Spleen (tissue), 11 donors: Measurements from ENCODE around the gene SLC1A3. TPM values are rescaled to one million over a fixed set of nuclear protein-coding genes. Genes with fewer than 3 reads are reported as not detected.

Experiments used
- DNase-seq: peaks from one replicate; pipeline ENCODE4 v3.0.0-alpha.2; 2020
- H3K27ac ChIP-seq, 8 donors: fragments of 200-600 bp; sonication (generic) in 7 of 8; 1 replicate in 4 of 8; 2 replicates in 4 of 8; pipeline versions ENCODE4 v1.5.0 to v1.8.0; 2016 to 2021; ENCODE audit warnings: inconsistent platforms in 4 of 8, mild to moderate bottlenecking in 4 of 8, moderate library complexity in 1 of 8
- H3K27me3 ChIP-seq, 7 donors: fragments of 200-600 bp; sonication (generic) in 6 of 7; replicated peaks in 1 of 7; 1 replicate in 4 of 7; 2 replicates in 3 of 7; pipeline versions ENCODE4 v1.5.0 to v1.8.0; 2016 to 2021; ENCODE audit warnings: inconsistent platforms in 3 of 7, mild to moderate bottlenecking in 1 of 7
- H3K36me3 ChIP-seq, 6 donors: fragments of 200-600 bp; sonication (generic) in 5 of 6; 1 replicate in 4 of 6; 2 replicates in 2 of 6; pipeline versions ENCODE4 v1.5.0 to v1.8.0; 2016 to 2021; ENCODE audit warnings: inconsistent platforms in 2 of 6
- H3K4me1 ChIP-seq, 6 donors: fragments of 200-600 bp; sonication (generic) in 5 of 6; 1 replicate in 3 of 6; 2 replicates in 3 of 6; pipeline versions ENCODE4 v1.5.0 to v1.8.0; 2016 to 2021; ENCODE audit warnings: inconsistent platforms in 3 of 6
- H3K4me3 ChIP-seq, 8 donors: fragments of 200-600 bp; sonication (generic) in 7 of 8; 1 replicate in 4 of 8; 2 replicates in 4 of 8; pipeline versions ENCODE4 v1.5.0 to v1.8.0; 2016 to 2021; ENCODE audit warnings: inconsistent platforms in 4 of 8, mild to moderate bottlenecking in 4 of 8, moderate library complexity in 2 of 8
- H3K9me3 ChIP-seq, 8 donors: fragments of 200-600 bp; sonication (generic) in 7 of 8; 1 replicate in 4 of 8; 2 replicates in 4 of 8; pipeline versions ENCODE4 v1.5.0 to v1.8.0; 2016 to 2021; ENCODE audit warnings: inconsistent platforms in 4 of 8
- POLR2A ChIP-seq, 3 donors: fragments of 450-650 bp; IDR thresholded peaks; one replicate each; pipeline ENCODE4 v1.5.1; 2017; ENCODE audit warnings: antibody characterized with exemption in 3 of 3, mild to moderate bottlenecking in 1 of 3
- POLR2AphosphoS5 ChIP-seq, 3 donors: sonication (generic); formaldehyde crosslinking; IDR thresholded peaks; one replicate each; pipeline ENCODE4 v1.5.1; 2017; ENCODE audit warnings: antibody characterized with exemption in 3 of 3
- WGBS, 5 donors: extraction: QIAGEN DNeasy Blood & Tissue Kit in 3 of 5; methylation state at CpG; one replicate each; pipeline versions ENCODE4 v1.1.5 to v1.1.7; 2013 to 2018; 5-methylcytosine and 5-hydroxymethylcytosine counted together
- intact Hi-C: fragments of 100-400 bp; cut with DNase I; formaldehyde crosslinking; loops from one replicate; pipeline ENCODE4 v1.15.0; 2023; ENCODE audit warnings: low total_unique reads
- polyA plus RNA-seq, 3 donors: library from polyadenylated mRNA; stranded (reverse); fragments of 200-250 nt; gene quantifications; one replicate each; pipeline ENCODE4 v1.2.1, GENCODE V29; 2013
- total RNA-seq, 7 donors: library from RNA; depleted of rRNA in 3 of 7; stranded (reverse); fragments of >200 nt in 3 of 7; fragmentation: NEBNext Ultra II Directional in 4 of 7; extraction: Animal tissue kit (Norgen Biotek cat#: 25700) in 4 of 7; gene quantifications; one replicate each; pipeline versions ENCODE4 v1.1.0 to v1.2.1, GENCODE V29; 2016 to 2021
- TF ChIP-seq, protein P1 (sequence below), 11 experiments: fragments of 200-600 bp in 7 of 11; fragments of 450-650 bp in 4 of 11; sonication (generic) in 4 of 11; IDR thresholded peaks in 8 of 11; conservative IDR thresholded peaks in 3 of 11; 1 replicate in 7 of 11; 2 replicates in 4 of 11; pipeline versions ENCODE4 v1.4.0 to v1.8.0; 2016 to 2021; ENCODE audit warnings: antibody characterized with exemption in 11 of 11, inconsistent platforms in 4 of 11, mild to moderate bottlenecking in 1 of 11
- donor health status: healthy with polysubstance abuse.
- donor health status: DM: no; HTN: no; CAD: no; lungs with moderate emphysema.
- donor health status: DM: no; HTN: no; CAD: no.
- donor health status: Bipolar disorder and iron deficiency.
- donor health status: healthy.
- donor health status: DM: no; HTN: no; CAD: no.
- donor health status: DM: yes; HTN: yes; CAD: no.

The SLC1A3 gene
- total and polyA plus RNA-seq, 10 donors = 1.5 to 54.7 (median 25.2) TPM

DNA sequence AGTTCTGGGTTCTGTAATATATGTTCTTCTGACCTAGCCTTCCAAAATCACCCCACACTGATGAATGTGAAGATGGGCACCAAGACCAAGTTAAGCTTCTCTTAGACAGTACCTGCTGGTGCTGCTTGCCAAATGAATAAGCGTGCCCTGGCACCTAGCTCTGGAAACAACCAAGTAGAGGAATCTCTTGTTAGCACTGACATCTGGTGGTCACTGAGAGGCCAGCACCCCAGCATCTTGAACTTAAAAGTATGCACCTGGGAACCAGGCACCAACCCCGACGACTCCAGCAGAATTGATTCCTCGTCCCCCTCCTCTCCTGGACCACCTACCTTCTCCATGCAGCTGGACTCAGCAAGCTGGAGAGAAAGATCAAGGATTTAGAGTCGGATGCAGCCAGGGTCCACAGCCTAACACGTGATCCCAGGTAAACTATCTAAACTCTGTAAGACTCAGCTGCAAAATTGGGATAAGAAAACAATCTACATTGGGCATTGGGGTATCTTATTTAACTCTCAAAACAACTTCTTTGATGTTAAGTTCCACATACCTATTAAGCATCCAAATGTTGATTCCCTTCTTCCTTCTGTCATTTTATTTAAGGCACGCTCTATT, 89.8 kb downstream of the SLC1A3 start:
- intact Hi-C loops = loop anchor here (10.0 kb wide), 1 partner anchor 281 kb away; no protein-coding TSS in a partner anchor

DNA sequence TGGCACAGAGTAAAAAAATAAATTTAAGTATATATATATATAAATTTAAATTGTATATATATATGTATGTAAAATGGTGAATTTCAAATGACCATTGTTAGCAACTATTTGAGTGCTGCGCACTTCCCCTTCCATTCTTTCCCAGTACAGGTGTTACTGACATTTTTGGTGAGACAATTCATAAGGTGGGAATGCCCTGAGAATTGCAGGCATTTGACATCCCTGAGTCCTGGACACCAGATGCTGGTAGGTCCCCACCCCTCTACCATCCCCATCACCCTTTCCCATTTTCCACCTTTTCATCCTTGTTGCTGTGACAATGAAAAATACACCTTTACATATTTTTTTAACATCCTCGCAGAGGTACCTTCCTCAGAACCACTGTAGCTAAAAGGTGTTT, 91.6 kb downstream of the SLC1A3 start:
- Histone ChIP-seq H3K36me3 (no peaks in the 10 kb centered on the region), H3K27me3 (peaks cover 0 to 8% (median under 1%) of the 10 kb centered on the region in 7 donors), H3K4me1 (peaks cover 4 to 28% (median 14%) of the 10 kb centered on the region in 6 donors), H3K9me3 (no peaks in the 10 kb centered on the region), H3K27ac (no peak overlapping the region), H3K4me3 (no peak overlapping the region)
- 92 to 99% (median 96%) methylated on average over 2 of the region's 2 CpGs for WGBS, 5 donors
- TF ChIP-seq, protein P1, sequence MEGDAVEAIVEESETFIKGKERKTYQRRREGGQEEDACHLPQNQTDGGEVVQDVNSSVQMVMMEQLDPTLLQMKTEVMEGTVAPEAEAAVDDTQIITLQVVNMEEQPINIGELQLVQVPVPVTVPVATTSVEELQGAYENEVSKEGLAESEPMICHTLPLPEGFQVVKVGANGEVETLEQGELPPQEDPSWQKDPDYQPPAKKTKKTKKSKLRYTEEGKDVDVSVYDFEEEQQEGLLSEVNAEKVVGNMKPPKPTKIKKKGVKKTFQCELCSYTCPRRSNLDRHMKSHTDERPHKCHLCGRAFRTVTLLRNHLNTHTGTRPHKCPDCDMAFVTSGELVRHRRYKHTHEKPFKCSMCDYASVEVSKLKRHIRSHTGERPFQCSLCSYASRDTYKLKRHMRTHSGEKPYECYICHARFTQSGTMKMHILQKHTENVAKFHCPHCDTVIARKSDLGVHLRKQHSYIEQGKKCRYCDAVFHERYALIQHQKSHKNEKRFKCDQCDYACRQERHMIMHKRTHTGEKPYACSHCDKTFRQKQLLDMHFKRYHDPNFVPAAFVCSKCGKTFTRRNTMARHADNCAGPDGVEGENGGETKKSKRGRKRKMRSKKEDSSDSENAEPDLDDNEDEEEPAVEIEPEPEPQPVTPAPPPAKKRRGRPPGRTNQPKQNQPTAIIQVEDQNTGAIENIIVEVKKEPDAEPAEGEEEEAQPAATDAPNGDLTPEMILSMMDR (IDR thresholded peaks at IDR 0.05 in 8 of 11, conservative IDR thresholded peaks at IDR 0.05 in 3 of 11) = no peak
- no peak for TF ChIP-seq POLR2AphosphoS5 (IDR thresholded peaks at IDR 0.05)
- no peak for TF ChIP-seq POLR2A (IDR thresholded peaks at IDR 0.05)
- intact Hi-C loops = loop anchor here (10.0 kb wide), 1 partner anchor 283 kb away; no protein-coding TSS in a partner anchor
- DNase-seq = no peak

More for the DNA sequence above, 89.8 kb downstream of the SLC1A3 start:
- Histone ChIP-seq H3K36me3 (no peaks in the 10 kb centered on the region), H3K27me3 (peaks cover 0 to 13% (median 5%) of the 10 kb centered on the region in 7 donors), H3K9me3 (no peaks in the 10 kb centered on the region), H3K4me1 (peaks cover 0 to 30% (median 16%) of the 10 kb centered on the region in 6 donors), H3K27ac (no peak overlapping the region), H3K4me3 (no peak overlapping the region)
- TF ChIP-seq POLR2A (IDR thresholded peaks at IDR 0.05) (no peak), POLR2AphosphoS5 (IDR thresholded peaks at IDR 0.05) (no peak)
- TF ChIP-seq, protein P1 (IDR thresholded peaks at IDR 0.05 in 8 of 11, conservative IDR thresholded peaks at IDR 0.05 in 3 of 11) = peak in 9 of 11 experiments; percentile 26 to 70 (median 55)
- WGBS, 5 donors = 33 to 42% (median 38%) methylated on average over 7 of the region's 7 CpGs
- no peak for DNase-seq

DNA sequence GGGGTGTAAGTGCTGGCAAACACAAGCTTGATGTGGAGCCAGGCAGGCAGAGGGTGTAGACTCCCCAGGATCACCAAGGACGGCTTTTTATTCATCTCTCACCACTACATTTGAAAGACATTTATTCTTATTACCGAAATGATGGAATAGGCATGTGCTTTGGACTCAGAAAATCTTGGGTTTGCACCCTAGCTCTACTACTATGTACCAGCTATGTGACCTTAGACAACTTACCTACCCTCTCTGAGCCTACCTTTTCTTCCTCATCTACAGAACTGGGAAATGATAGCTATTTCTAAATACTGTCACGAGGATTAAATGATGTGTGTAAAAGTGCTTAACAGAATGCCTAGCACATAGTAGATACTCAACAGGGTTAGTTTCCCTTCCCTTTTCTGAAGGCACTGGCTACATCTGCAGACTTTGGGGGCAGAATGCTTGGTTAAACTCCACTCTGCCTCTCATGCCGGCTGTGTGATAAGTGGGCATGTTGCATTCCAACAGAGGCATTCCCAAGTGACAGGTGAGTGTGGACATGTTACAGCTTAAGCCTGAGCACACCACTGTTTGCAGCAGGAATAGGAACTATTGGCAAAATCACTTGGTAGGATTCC, 94.8 kb downstream of the SLC1A3 start:
- H3K4me1 ChIP-seq = peaks cover 4 to 29% (median 10%) of the 10 kb centered on the region in 6 donors
- intact Hi-C loops = no loop called here
- H3K27me3 ChIP-seq = no peaks in the 10 kb centered on the region
- no peak overlapping the region for H3K4me3 ChIP-seq
- WGBS, 5 donors = 59 to 77% (median 63%) methylated on average over 4 of the region's 4 CpGs
- peaks cover 0 to 13% (median 0%) of the 10 kb centered on the region in 6 donors for H3K36me3 ChIP-seq
- TF ChIP-seq POLR2A (IDR thresholded peaks at IDR 0.05) (no peak), POLR2AphosphoS5 (IDR thresholded peaks at IDR 0.05) (no peak)
- TF ChIP-seq, protein P1 (IDR thresholded peaks at IDR 0.05 in 8 of 11, conservative IDR thresholded peaks at IDR 0.05 in 3 of 11) = no peak
- H3K9me3 ChIP-seq = no peaks in the 10 kb centered on the region
- no peak for DNase-seq
- peak overlapping the region in 4 of 8 donors; percentile 37 to 54 (median 40) for H3K27ac ChIP-seq

DNA sequence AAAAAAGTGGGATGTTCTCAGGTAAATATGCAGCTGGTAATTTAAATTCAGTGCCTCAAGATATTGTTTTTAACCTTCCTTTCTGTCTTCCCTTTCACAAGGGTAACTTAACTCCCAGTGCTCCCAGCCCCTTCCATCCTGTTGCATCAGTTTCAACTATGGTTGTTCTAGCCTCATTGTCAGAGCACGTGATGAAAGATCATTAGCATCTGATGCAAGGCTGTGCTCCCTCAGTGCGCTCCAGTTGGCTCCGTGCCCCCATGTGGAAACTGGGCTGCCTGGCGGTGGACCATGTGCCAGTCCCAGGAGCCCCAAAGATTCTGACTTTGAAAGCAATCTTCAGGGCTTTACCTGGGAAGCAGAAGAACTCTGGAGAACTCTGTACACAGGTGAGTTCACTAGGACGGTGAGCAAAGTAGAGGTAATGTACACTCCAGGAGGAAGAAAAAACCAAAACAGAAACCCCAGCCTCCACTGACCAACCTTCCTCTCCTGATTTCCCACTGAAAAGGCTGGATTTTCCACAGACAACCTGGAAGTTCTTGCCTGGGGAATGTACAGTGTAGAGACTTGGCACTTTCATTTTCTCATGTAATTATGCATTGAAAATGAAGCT, 96.9 kb downstream of the SLC1A3 start:
- Histone ChIP-seq H3K27ac (no peak overlapping the region), H3K36me3 (peaks cover 0 to 13% (median 0%) of the 10 kb centered on the region in 6 donors), H3K4me1 (peaks cover 4 to 29% (median 10%) of the 10 kb centered on the region in 6 donors), H3K27me3 (no peaks in the 10 kb centered on the region), H3K9me3 (peaks cover 0 to 12% (median 10%) of the 10 kb centered on the region in 8 donors), H3K4me3 (no peak overlapping the region)
- no peak for DNase-seq
- intact Hi-C loops = no loop called here
- 53 to 92% (median 76%) methylated on average over 5 of the region's 5 CpGs for WGBS, 5 donors
- TF ChIP-seq POLR2A (IDR thresholded peaks at IDR 0.05) = no peak
- TF ChIP-seq, protein P1 (IDR thresholded peaks at IDR 0.05 in 8 of 11, conservative IDR thresholded peaks at IDR 0.05 in 3 of 11) = no peak
- TF ChIP-seq POLR2AphosphoS5 (IDR thresholded peaks at IDR 0.05) = no peak
